Activated CD4-positive, alpha-beta T cell treated with anti-CD3 and anti-CD28 coated beads for 1 hour (primary cell): ENCODE data around the gene ZDHHC14.

Experiments used
- DNase-seq: peaks from one replicate; pipeline ENCODE4 v3.0.0-alpha.2; 2020

ZDHHC14 gene

GRCh38 chr6:157538168-157538567 is 157.2 kb downstream of the ZDHHC14 start:
- no peak for DNase-seq

- no peak for DNase-seq
Measured at GRCh38 chr6:157538698-157539097, 157.7 kb downstream of the ZDHHC14 start.

- DNase-seq = no peak
Measured at GRCh38 chr6:157539421-157539822, 158.4 kb downstream of the ZDHHC14 start.

- no peak for DNase-seq
Measured at GRCh38 chr6:157539900-157540752, 159.1 kb downstream of the ZDHHC14 start.

- no peak for DNase-seq
Measured at GRCh38 chr6:157541618-157542413, 160.8 kb downstream of the ZDHHC14 start.

- DNase-seq = no peak
Measured at GRCh38 chr6:157542414-157543160, 161.6 kb downstream of the ZDHHC14 start.

GRCh38 chr6:157546321-157546720 is 165.3 kb downstream of the ZDHHC14 start:
- DNase-seq = no peak

GRCh38 chr6:157547112-157547511 is 166.1 kb downstream of the ZDHHC14 start:
- DNase-seq = no peak

- no peak for DNase-seq
Measured at GRCh38 chr6:157548635-157549467, 167.9 kb downstream of the ZDHHC14 start.

- no peak for DNase-seq
Measured at GRCh38 chr6:157549468-157549745, 168.4 kb downstream of the ZDHHC14 start.

GRCh38 chr6:157550114-157550989 is 169.4 kb downstream of the ZDHHC14 start:
- DNase-seq = no peak

GRCh38 chr6:157551041-157551832 is 170.2 kb downstream of the ZDHHC14 start:
- DNase-seq = no peak

GRCh38 chr6:157552081-157552747 is 171.2 kb downstream of the ZDHHC14 start:
- DNase-seq = no peak

GRCh38 chr6:157552820-157553485 is 172.0 kb downstream of the ZDHHC14 start:
- DNase-seq = no peak

- no peak for DNase-seq
Measured at GRCh38 chr6:157554747-157555146, 173.8 kb downstream of the ZDHHC14 start.

- no peak for DNase-seq
Measured at GRCh38 chr6:157555455-157556143, 174.6 kb downstream of the ZDHHC14 start.

GRCh38 chr6:157556144-157556645 is 175.2 kb downstream of the ZDHHC14 start:
- DNase-seq = no peak

- no peak for DNase-seq
Measured at GRCh38 chr6:157556671-157557430, 175.9 kb downstream of the ZDHHC14 start.
